ENCODE measurements around the gene KRTAP9-8. TPM values are rescaled to one million over a fixed set of nuclear protein-coding genes. Genes with fewer than 3 reads are reported as not detected.

KRTAP9-8 gene
- total and polyA plus RNA-seq, 9 donors: not detected

- no peak for DNase-seq
- 2 to 14% (median 4%) methylated on average over 1 of the region's 1 CpG for WGBS, 3 donors
- H3K4me1 ChIP-seq (ENCODE audit: insufficient read depth): no peaks in the 10 kb centered on the region
- intact Hi-C loops (cut with DNase I): no loop called here
- H3K36me3 ChIP-seq: no peaks in the 10 kb centered on the region
- H3K4me3 ChIP-seq: no peak overlapping the region
- no peak overlapping the region for H3K27ac ChIP-seq
- TF ChIP-seq POLR2A (IDR thresholded peaks at IDR 0.05) (no peak), EP300 (IDR thresholded peaks at IDR 0.05) (no peak)
- TF ChIP-seq, protein P1, sequence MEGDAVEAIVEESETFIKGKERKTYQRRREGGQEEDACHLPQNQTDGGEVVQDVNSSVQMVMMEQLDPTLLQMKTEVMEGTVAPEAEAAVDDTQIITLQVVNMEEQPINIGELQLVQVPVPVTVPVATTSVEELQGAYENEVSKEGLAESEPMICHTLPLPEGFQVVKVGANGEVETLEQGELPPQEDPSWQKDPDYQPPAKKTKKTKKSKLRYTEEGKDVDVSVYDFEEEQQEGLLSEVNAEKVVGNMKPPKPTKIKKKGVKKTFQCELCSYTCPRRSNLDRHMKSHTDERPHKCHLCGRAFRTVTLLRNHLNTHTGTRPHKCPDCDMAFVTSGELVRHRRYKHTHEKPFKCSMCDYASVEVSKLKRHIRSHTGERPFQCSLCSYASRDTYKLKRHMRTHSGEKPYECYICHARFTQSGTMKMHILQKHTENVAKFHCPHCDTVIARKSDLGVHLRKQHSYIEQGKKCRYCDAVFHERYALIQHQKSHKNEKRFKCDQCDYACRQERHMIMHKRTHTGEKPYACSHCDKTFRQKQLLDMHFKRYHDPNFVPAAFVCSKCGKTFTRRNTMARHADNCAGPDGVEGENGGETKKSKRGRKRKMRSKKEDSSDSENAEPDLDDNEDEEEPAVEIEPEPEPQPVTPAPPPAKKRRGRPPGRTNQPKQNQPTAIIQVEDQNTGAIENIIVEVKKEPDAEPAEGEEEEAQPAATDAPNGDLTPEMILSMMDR (IDR thresholded peaks at IDR 0.05): no peak
- H3K9me3 ChIP-seq: no peaks in the 10 kb centered on the region
- no peaks in the 10 kb centered on the region for H3K27me3 ChIP-seq
Measured at GRCh38 chr17:41211845-41212466, 25.8 kb upstream of the KRTAP9-8 start.

- 56 to 73% (median 63%) methylated on average over 7 of the region's 7 CpGs for WGBS, 3 donors
- H3K27ac ChIP-seq: no peak overlapping the region
- no peaks in the 10 kb centered on the region for H3K27me3 ChIP-seq
- no peak overlapping the region for H3K4me3 ChIP-seq
- no peaks in the 10 kb centered on the region for H3K4me1 ChIP-seq (ENCODE audit: insufficient read depth)
- DNase-seq: no peak
- H3K36me3 ChIP-seq: no peaks in the 10 kb centered on the region
- intact Hi-C loops (cut with DNase I): no loop called here
- H3K9me3 ChIP-seq: no peaks in the 10 kb centered on the region
- TF ChIP-seq, protein P1 (IDR thresholded peaks at IDR 0.05): no peak
- TF ChIP-seq EP300 (IDR thresholded peaks at IDR 0.05): no peak
- no peak for TF ChIP-seq POLR2A (IDR thresholded peaks at IDR 0.05)
Measured at GRCh38 chr17:41212524-41213169, 25.2 kb upstream of the KRTAP9-8 start.

DNA sequence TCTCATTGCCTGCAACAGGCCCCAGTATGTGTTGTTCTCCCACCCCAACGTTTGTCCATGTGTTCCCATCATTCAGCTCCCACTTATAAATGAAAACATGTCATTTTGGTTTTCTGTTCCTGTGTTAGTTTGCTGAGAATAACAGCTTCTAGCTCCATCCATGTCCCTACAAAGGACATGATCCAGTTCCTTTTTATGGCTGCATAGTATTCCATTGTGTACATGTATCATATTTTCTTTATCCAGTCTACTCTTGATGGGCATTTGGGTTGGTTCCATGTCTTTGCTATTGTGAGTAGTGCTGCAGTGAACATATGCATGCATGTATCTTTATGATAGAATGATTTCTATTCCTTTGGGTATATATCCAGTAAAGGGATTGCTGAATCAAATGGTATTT lies 22.1 kb upstream of the KRTAP9-8 start:
- H3K36me3 ChIP-seq: no peaks in the 10 kb centered on the region
- no peaks in the 10 kb centered on the region for H3K4me1 ChIP-seq (ENCODE audit: insufficient read depth)
- no peak overlapping the region for H3K27ac ChIP-seq
- TF ChIP-seq EP300 (IDR thresholded peaks at IDR 0.05) (no peak), POLR2A (IDR thresholded peaks at IDR 0.05) (no peak)
- TF ChIP-seq, protein P1 (IDR thresholded peaks at IDR 0.05): no peak
- H3K4me3 ChIP-seq: no peak overlapping the region
- intact Hi-C loops (cut with DNase I): no loop called here
- 74 to 83% (median 77%) methylated on average over 1 of the region's 1 CpG for WGBS, 3 donors
- no peak for DNase-seq
- no peaks in the 10 kb centered on the region for H3K27me3 ChIP-seq
- H3K9me3 ChIP-seq: no peaks in the 10 kb centered on the region

DNA sequence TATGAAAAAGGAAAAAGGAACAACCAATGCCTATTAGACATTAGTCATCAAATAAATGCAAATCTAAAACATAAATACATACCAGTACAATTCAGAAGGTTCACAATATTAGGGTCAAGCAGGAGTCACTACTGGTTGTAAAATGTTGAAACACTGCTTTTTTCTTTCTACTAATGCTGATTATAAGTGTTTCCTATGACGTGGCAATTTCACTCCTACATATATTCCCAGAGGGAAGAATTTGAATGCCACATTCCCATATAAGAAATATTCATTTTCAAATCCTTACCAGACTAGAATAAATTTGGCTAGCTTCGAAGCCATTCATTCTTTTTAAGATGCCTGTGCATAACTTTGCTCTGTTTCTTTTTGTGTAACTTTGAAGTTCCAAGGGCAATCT lies 14.0 kb upstream of the KRTAP9-8 start:
- no peaks in the 10 kb centered on the region for H3K27me3 ChIP-seq
- H3K27ac ChIP-seq: no peak overlapping the region
- 35 to 53% (median 41%) methylated on average over 2 of the region's 2 CpGs for WGBS, 3 donors
- DNase-seq: no peak
- no peaks in the 10 kb centered on the region for H3K36me3 ChIP-seq
- TF ChIP-seq EP300 (IDR thresholded peaks at IDR 0.05): no peak
- TF ChIP-seq, protein P1 (IDR thresholded peaks at IDR 0.05): no peak
- TF ChIP-seq POLR2A (IDR thresholded peaks at IDR 0.05): no peak
- no peak overlapping the region for H3K4me3 ChIP-seq
- H3K4me1 ChIP-seq (ENCODE audit: insufficient read depth): no peaks in the 10 kb centered on the region
- intact Hi-C loops (cut with DNase I): no loop called here
- H3K9me3 ChIP-seq: no peaks in the 10 kb centered on the region

All from ovary (tissue), 9 donors.